Astrocyte (in vitro differentiated cells and primary cell): ENCODE results near the gene LSM14A.

Experiments used
- EZH2 ChIP-seq: IDR thresholded peaks from 2 replicates; pipeline ENCODE4 v1.6.1; 2012; ENCODE audit warnings: mild to moderate bottlenecking, low read length, inconsistent platforms; ENCODE audit not compliant: insufficient read depth
- TF ChIP-seq, protein P1 (sequence below): IDR thresholded peaks from 2 replicates; pipeline ENCODE4 v1.5.1; 2011; ENCODE audit warnings: low read depth, mild to moderate bottlenecking, inconsistent platforms, low read length, moderate library complexity; ENCODE audit not compliant: insufficient read depth

DNA sequence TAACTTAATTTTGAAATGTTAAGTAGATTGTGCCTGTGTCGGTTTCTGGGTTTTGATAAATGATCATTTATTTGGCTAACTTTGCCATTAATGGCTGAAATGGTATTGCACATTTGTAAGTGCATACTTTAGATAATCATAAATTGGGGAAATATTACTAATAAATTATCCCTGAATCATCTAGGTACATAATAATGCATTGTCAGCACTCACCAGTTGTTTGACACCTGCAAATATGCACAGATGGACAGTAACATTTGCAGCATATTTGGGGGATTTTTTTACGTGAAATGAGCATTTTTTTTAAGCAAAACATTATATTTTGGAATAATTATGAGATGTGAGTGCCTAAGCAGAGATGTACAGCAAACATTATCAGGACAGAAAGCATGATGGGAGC is 41.0 kb downstream of the LSM14A start:
- TF ChIP-seq, protein P1, sequence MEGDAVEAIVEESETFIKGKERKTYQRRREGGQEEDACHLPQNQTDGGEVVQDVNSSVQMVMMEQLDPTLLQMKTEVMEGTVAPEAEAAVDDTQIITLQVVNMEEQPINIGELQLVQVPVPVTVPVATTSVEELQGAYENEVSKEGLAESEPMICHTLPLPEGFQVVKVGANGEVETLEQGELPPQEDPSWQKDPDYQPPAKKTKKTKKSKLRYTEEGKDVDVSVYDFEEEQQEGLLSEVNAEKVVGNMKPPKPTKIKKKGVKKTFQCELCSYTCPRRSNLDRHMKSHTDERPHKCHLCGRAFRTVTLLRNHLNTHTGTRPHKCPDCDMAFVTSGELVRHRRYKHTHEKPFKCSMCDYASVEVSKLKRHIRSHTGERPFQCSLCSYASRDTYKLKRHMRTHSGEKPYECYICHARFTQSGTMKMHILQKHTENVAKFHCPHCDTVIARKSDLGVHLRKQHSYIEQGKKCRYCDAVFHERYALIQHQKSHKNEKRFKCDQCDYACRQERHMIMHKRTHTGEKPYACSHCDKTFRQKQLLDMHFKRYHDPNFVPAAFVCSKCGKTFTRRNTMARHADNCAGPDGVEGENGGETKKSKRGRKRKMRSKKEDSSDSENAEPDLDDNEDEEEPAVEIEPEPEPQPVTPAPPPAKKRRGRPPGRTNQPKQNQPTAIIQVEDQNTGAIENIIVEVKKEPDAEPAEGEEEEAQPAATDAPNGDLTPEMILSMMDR = no peak
- no peak for TF ChIP-seq EZH2
